NT2/D1 (cell line): ENCODE results near the gene IL22RA2.

Experiments
- DNase-seq: peaks from one replicate; pipeline ENCODE4 v3.0.0-alpha.2; 2011; ENCODE audit warnings: low read depth, low spot score
- H3K27me3 ChIP-seq: 2 replicates; pipeline ENCODE4 v1.6.0; 2011; ENCODE audit warnings: mild to moderate bottlenecking; ENCODE audit not compliant: insufficient read length, insufficient read depth
- H3K36me3 ChIP-seq: 2 replicates; pipeline ENCODE4 v1.6.1; 2011; ENCODE audit warnings: mild to moderate bottlenecking, low read length, mixed read lengths; ENCODE audit not compliant: insufficient read depth, insufficient read length
- H3K4me1 ChIP-seq: 2 replicates; pipeline ENCODE4 v1.5.1; 2011; ENCODE audit not compliant: insufficient read depth, insufficient read length
- H3K4me3 ChIP-seq: 2 replicates; pipeline ENCODE4 v1.5.1; 2011; ENCODE audit warnings: low read depth; ENCODE audit not compliant: insufficient read length
- H3K9ac ChIP-seq: 2 replicates; pipeline ENCODE4 v1.6.0; 2011; ENCODE audit warnings: low read depth; ENCODE audit not compliant: insufficient read length
- H3K9me3 ChIP-seq: 2 replicates; pipeline ENCODE4 v1.5.1; 2011; ENCODE audit warnings: mild to moderate bottlenecking, low read length; ENCODE audit not compliant: insufficient read depth
- SUZ12 ChIP-seq: IDR thresholded peaks from 2 replicates; pipeline ENCODE4 v1.6.1; 2011; ENCODE audit not compliant: insufficient read length, insufficient read depth; ENCODE audit errors: extremely low read depth
- YY1 ChIP-seq: IDR thresholded peaks from 2 replicates; pipeline ENCODE4 v1.6.1; 2011; ENCODE audit not compliant: insufficient read length, insufficient read depth
- ZNF274 ChIP-seq: IDR thresholded peaks from 2 replicates; pipeline ENCODE4 v1.6.1; 2011; ENCODE audit warnings: mild to moderate bottlenecking, low read depth, low read length

Gene IL22RA2

DNA sequence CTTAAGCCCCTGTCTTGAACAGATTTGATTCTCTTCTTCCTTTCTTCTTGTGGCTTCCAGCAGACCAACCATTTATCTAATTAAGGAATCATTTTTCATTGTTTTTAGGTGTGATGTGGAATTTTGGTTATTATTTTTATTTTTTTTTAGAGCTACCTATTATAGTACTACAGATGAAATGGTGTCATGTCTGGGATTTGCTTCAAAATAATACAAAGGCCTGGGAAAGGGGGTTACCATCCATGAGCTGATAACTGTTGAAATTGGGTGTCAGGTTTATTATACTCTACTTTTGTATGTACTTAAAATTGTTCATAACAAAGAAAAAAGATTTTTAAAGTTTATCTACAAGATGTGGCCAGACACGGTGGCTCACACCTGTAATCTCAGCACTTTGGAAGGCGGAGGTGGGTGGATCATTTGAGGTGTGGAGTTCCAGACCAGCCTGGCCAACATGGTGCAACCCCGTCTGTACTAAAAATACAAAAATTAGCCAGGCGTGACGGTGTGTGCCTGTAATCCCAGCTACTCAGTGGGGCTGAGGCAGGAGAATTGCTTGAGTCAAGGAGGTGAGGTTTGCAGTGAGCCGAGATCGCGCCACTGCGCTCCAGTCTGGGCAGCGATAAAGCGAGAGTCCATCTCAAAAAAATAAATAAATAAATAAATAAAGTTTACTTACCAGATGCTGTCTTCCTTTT is 561 bp downstream of the IL22RA2 start:
- DNase-seq, result no peak
- no peaks in the 10 kb centered on the region for H3K36me3 ChIP-seq
- H3K9ac ChIP-seq, result no peak overlapping the region
- no peaks in the 10 kb centered on the region for H3K27me3 ChIP-seq
- no peaks in the 10 kb centered on the region for H3K4me1 ChIP-seq
- no peak overlapping the region for H3K4me3 ChIP-seq
- TF ChIP-seq YY1 (no peak), ZNF274 (no peak), SUZ12 (no peak)
- peaks cover 30% of the 10 kb centered on the region; the same call in 1 of the 2 replicates for H3K9me3 ChIP-seq

DNA sequence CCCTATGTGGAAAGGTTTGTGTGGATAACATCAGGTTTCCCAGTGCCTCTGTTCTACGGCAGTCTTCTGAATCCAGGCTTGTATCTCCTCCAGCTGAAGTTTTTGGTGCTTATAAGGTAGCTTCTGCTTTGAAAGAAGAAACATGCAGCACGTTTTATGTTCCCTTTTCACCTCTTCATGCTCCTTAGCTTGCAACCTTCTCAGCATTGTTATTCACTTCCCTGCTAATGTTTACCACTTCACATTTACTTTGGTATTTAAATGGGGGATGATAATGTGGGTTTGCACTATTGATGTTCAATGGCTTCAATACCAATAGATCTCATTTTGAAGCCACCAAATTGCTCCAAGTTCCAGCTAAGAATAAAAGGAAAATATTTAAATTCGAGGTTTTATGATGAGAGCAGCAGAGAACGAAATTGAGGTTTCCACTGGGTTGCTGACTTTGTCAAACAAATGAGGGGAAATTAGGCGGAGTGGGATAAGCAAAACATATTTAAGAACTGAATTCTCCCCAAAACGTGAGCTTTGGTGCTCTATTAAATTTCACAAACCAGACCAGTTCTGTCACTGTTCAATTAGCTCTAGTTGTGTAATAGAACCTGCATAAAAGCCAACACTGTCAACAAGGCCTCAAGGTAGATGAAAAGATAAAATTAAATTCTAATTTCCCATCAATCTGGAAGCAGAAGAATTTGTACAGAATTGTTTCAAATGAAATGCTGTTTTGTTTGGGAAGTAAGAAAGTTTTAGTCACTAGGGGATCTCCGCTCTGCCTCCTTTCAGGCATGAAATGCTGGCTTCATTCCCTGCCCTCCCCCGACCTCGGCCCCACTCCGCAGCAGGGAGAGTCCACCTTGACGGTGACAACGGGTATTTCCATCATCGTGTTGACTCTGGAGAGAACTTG is 1.4 kb downstream of the IL22RA2 start:
- TF ChIP-seq ZNF274, result no peak
- no peak for TF ChIP-seq SUZ12
- no peak for TF ChIP-seq YY1
- H3K9ac ChIP-seq, result no peak overlapping the region
- H3K4me3 ChIP-seq, result no peak overlapping the region
- H3K27me3 ChIP-seq, result no peaks in the 10 kb centered on the region
- DNase-seq, result peak; percentile 30
- H3K36me3 ChIP-seq, result no peaks in the 10 kb centered on the region
- no peaks in the 10 kb centered on the region for H3K4me1 ChIP-seq
- H3K9me3 ChIP-seq, result peaks cover 29% of the 10 kb centered on the region; the same call in 1 of the 2 replicates

- DNase-seq, result no peak
- H3K27me3 ChIP-seq, result no peaks in the 10 kb centered on the region
- no peak overlapping the region for H3K4me3 ChIP-seq
- no peaks in the 10 kb centered on the region for H3K36me3 ChIP-seq
- no peak for TF ChIP-seq ZNF274
- no peak for TF ChIP-seq YY1
- TF ChIP-seq SUZ12, result no peak
- H3K9me3 ChIP-seq, result peaks cover 32% of the 10 kb centered on the region; the same call in 1 of the 2 replicates
- H3K9ac ChIP-seq, result no peak overlapping the region
- no peaks in the 10 kb centered on the region for H3K4me1 ChIP-seq
Measured at GRCh38 chr6:137171053-137171374, 2.4 kb downstream of the IL22RA2 start.

- H3K27me3 ChIP-seq, result no peaks in the 10 kb centered on the region
- H3K9ac ChIP-seq, result no peak overlapping the region
- H3K9me3 ChIP-seq, result peaks cover 32% of the 10 kb centered on the region; the same call in 1 of the 2 replicates
- no peaks in the 10 kb centered on the region for H3K36me3 ChIP-seq
- no peak for TF ChIP-seq SUZ12
- TF ChIP-seq YY1, result no peak
- H3K4me1 ChIP-seq, result no peaks in the 10 kb centered on the region
- DNase-seq, result no peak
- H3K4me3 ChIP-seq, result no peak overlapping the region
Measured at GRCh38 chr6:137170266-137171052, 3.0 kb downstream of the IL22RA2 start.

- Histone ChIP-seq H3K36me3 (no peaks in the 10 kb centered on the region), H3K9ac (no peak overlapping the region), H3K9me3 (peaks cover 45% of the 10 kb centered on the region), H3K4me3 (no peak overlapping the region), H3K27me3 (no peaks in the 10 kb centered on the region), H3K4me1 (no peaks in the 10 kb centered on the region)
- TF ChIP-seq YY1 (no peak), SUZ12 (no peak), ZNF274 (no peak)
- DNase-seq, result no peak
Measured at GRCh38 chr6:137167702-137168377, 5.6 kb downstream of the IL22RA2 start.

- peaks cover 54% of the 10 kb centered on the region for H3K9me3 ChIP-seq
- H3K4me1 ChIP-seq, result no peaks in the 10 kb centered on the region
- TF ChIP-seq ZNF274, result no peak
- no peak for TF ChIP-seq YY1
- TF ChIP-seq SUZ12, result no peak
- no peak for DNase-seq
- H3K27me3 ChIP-seq, result no peaks in the 10 kb centered on the region
- H3K4me3 ChIP-seq, result no peak overlapping the region
- no peak overlapping the region for H3K9ac ChIP-seq
- no peaks in the 10 kb centered on the region for H3K36me3 ChIP-seq
Measured at GRCh38 chr6:137166247-137167098, 7.0 kb downstream of the IL22RA2 start.
